GM23338 (cell line): Measurements from ENCODE around the gene CACNB4. TPM values are rescaled to one million over a fixed set of nuclear protein-coding genes. Genes with fewer than 3 reads are reported as not detected.

Experiments used
- ATAC-seq: fragments of 200-7000 bp; cut with Tn5 transposase; 3 replicates; pipeline ENCODE4 v1.9.1; 2020
- DNase-seq: peaks from one replicate; pipeline ENCODE4 v3.0.0-alpha.2; 2015; ENCODE audit warnings: low spot score
- H2AFZ ChIP-seq: fragments of 200-600 bp; sonication (generic); 2 replicates; pipeline ENCODE4 v1.8.0; 2016; ENCODE audit warnings: antibody characterized with exemption, mild to moderate bottlenecking, moderate library complexity
- H3F3A ChIP-seq: fragments of 200-600 bp; sonication (generic); replicated peaks from 2 replicates; pipeline ENCODE4 v1.8.0; 2017; ENCODE audit warnings: antibody characterized with exemption, mixed run types, low read depth
- H3K27ac ChIP-seq: fragments of 200-600 bp; sonication (generic); 2 replicates; pipeline ENCODE4 v1.6.1; 2016; ENCODE audit warnings: low read depth
- H3K27me3 ChIP-seq: fragments of 200-600 bp; sonication (generic); 2 replicates; pipeline ENCODE4 v1.8.0; 2016; ENCODE audit warnings: mild to moderate bottlenecking, mixed run types, moderate library complexity; ENCODE audit not compliant: insufficient read depth
- H3K36me3 ChIP-seq: fragments of 200-600 bp; sonication (generic); 2 replicates; pipeline ENCODE4 v1.8.0; 2016; ENCODE audit warnings: mild to moderate bottlenecking; ENCODE audit not compliant: insufficient read depth
- H3K4me1 ChIP-seq: fragments of 200-600 bp; sonication (generic); 2 replicates; pipeline ENCODE4 v1.8.0; 2016; ENCODE audit warnings: mild to moderate bottlenecking, moderate library complexity; ENCODE audit not compliant: insufficient read depth
- H3K4me2 ChIP-seq: fragments of 200-600 bp; sonication (generic); 2 replicates; pipeline ENCODE4 v1.7.1; 2017; ENCODE audit warnings: mixed run types
- H3K4me3 ChIP-seq: fragments of 200-600 bp; sonication (generic); 2 replicates; pipeline ENCODE4 v1.6.1; 2016; ENCODE audit warnings: mixed run types
- H3K79me2 ChIP-seq: fragments of 200-600 bp; sonication (generic); replicated peaks from 2 replicates; pipeline ENCODE4 v1.8.0; 2017; ENCODE audit warnings: mild to moderate bottlenecking; ENCODE audit not compliant: insufficient read depth
- H3K9me2 ChIP-seq: fragments of 200-600 bp; sonication (generic); 2 replicates; pipeline ENCODE4 v1.8.0; 2017; ENCODE audit not compliant: insufficient read depth
- H4K20me1 ChIP-seq: fragments of 200-600 bp; sonication (generic); replicated peaks from 2 replicates; pipeline ENCODE4 v1.8.0; 2017; ENCODE audit warnings: mild to moderate bottlenecking; ENCODE audit not compliant: insufficient read depth
- H3K27ac Mint-ChIP-seq: 2 replicates; pipeline ENCODE4 v1.8.0; 2020; ENCODE audit warnings: inconsistent platforms, mild to moderate bottlenecking, moderate library complexity, mixed read lengths
- H3K27me3 Mint-ChIP-seq: 3 replicates; pipeline ENCODE4 v1.8.0; 2022; ENCODE audit warnings: low read depth, mild to moderate bottlenecking, moderate library complexity, mixed read lengths, inconsistent platforms; ENCODE audit not compliant: insufficient read depth, poor library complexity
- H3K36me3 Mint-ChIP-seq: 3 replicates; pipeline ENCODE4 v1.8.0; 2021; ENCODE audit warnings: low read depth, mild to moderate bottlenecking, inconsistent platforms, moderate library complexity, mixed read lengths
- H3K4me1 Mint-ChIP-seq: 3 replicates; pipeline ENCODE4 v1.8.0; 2020; ENCODE audit warnings: mild to moderate bottlenecking, inconsistent platforms, mixed read lengths
- H3K4me3 Mint-ChIP-seq: 3 replicates; pipeline ENCODE4 v1.8.0; 2021; ENCODE audit warnings: moderate library complexity, mild to moderate bottlenecking, inconsistent platforms, mixed read lengths
- H3K9me3 Mint-ChIP-seq: 3 replicates; pipeline ENCODE4 v1.8.0; 2020; ENCODE audit warnings: moderate library complexity, mild to moderate bottlenecking, inconsistent platforms, mixed read lengths
- CREB1 ChIP-seq: fragments of 250-450 bp; sonication (Bioruptor Pico); IDR thresholded peaks from 2 replicates; pipeline ENCODE4 v1.5.0; 2020; ENCODE audit warnings: low read depth, mild to moderate bottlenecking, moderate library complexity
- CTCF ChIP-seq, 2 experiments: fragments of 200-600 bp in 1 of 2; sonication (generic) in 1 of 2; conservative IDR thresholded peaks; 2 replicates each; pipeline versions ENCODE4 v1.5.1 to v1.6.1; 2016 to 2017; ENCODE audit warnings: antibody characterized with exemption in 2 of 2, low read depth in 2 of 2, mild to moderate bottlenecking in 2 of 2, moderate library complexity in 1 of 2
- ETS1 ChIP-seq: IDR thresholded peaks from 2 replicates; pipeline ENCODE4 v1.6.1; 2016; ENCODE audit warnings: antibody characterized with exemption
- EZH2 ChIP-seq: fragments of 200-600 bp; sonication (generic); IDR thresholded peaks from one replicate; pipeline ENCODE4 v1.8.0; 2017; ENCODE audit warnings: antibody characterized with exemption, mild to moderate bottlenecking, low read depth; ENCODE audit not compliant: unreplicated experiment
- EZH2phosphoT487 ChIP-seq: fragments of 200-600 bp; sonication (generic); IDR thresholded peaks from one replicate; pipeline ENCODE4 v1.8.1; 2018; ENCODE audit warnings: antibody characterized with exemption; ENCODE audit not compliant: unreplicated experiment
- JUNB ChIP-seq: IDR thresholded peaks from one replicate; pipeline ENCODE4 v1.6.1; 2016; ENCODE audit warnings: antibody characterized with exemption; ENCODE audit not compliant: unreplicated experiment
- NANOG ChIP-seq: IDR thresholded peaks from 2 replicates; pipeline ENCODE4 v1.6.1; 2016; ENCODE audit warnings: antibody characterized with exemption, borderline replicate concordance
- POLR2AphosphoS5 ChIP-seq: IDR thresholded peaks from 2 replicates; pipeline ENCODE4 v1.6.1; 2016; ENCODE audit warnings: antibody characterized with exemption, low read depth
- REST ChIP-seq: IDR thresholded peaks from one replicate; pipeline ENCODE4 v1.6.1; 2018; ENCODE audit warnings: antibody characterized with exemption; ENCODE audit not compliant: unreplicated experiment
- STAT1 ChIP-seq: IDR thresholded peaks from one replicate; pipeline ENCODE4 v1.6.1; 2016; ENCODE audit warnings: antibody characterized with exemption; ENCODE audit not compliant: unreplicated experiment
- ZNF114 ChIP-seq: fragments of 250-450 bp; sonication (Bioruptor Pico); IDR thresholded peaks from 2 replicates; pipeline ENCODE4 v1.5.0; 2020; ENCODE audit warnings: mild to moderate bottlenecking, moderate library complexity
- ZNF331 ChIP-seq: fragments of 250-450 bp; sonication (Bioruptor Pico); IDR thresholded peaks from 2 replicates; pipeline ENCODE4 v1.5.0; 2020; ENCODE audit warnings: low read depth, mild to moderate bottlenecking, moderate library complexity
- ZNF462 ChIP-seq: fragments of 250-450 bp; sonication (Bioruptor Pico); IDR thresholded peaks from 2 replicates; pipeline ENCODE4 v1.5.0; 2020; ENCODE audit warnings: mild to moderate bottlenecking, moderate library complexity
- polyA plus RNA-seq: library from polyadenylated mRNA; unstranded; fragments of >200 nt; fragmentation: Nextera tagmentation; extraction: Ambion mirVana; gene quantifications from 2 replicates; pipeline ENCODE4 v1.2.1, GENCODE V29; 2016
- total RNA-seq: library from RNA; depleted of rRNA; stranded (reverse); fragments of >200 nt; shearing (Covaris generic); gene quantifications from 2 replicates; pipeline ENCODE4 v1.2.3, GENCODE V29; 2014

CACNB4 gene
- total and polyA plus RNA-seq, 2 experiments from 2014 or later = 4.0 to 9.8 TPM

GRCh38 chr2:152028182-152028862, 70.5 kb downstream of the CACNB4 start:
- Histone ChIP-seq H2AFZ (no peak overlapping the region), H3K9me2 (no peaks in the 10 kb centered on the region), H3K4me3 (no peak overlapping the region), H3K36me3 (0 out of 2 replicates have a peak, but pooled peaks cover 2% of the 10 kb centered on the region), H3K79me2 (no peaks in the 10 kb centered on the region), H3K4me2 (no peak overlapping the region), H4K20me1 (no peaks in the 10 kb centered on the region), H3K27me3 (no peaks in the 10 kb centered on the region), H3K4me1 (peaks cover 14% of the 10 kb centered on the region), H3K27ac (no peak overlapping the region), H3F3A (no peaks in the 10 kb centered on the region; the same call in 1 of the 2 replicates)
- peaks cover 4% of the 10 kb centered on the region for H3K27me3 Mint-ChIP-seq
- H3K9me3 Mint-ChIP-seq = peaks cover 5% of the 10 kb centered on the region; the same call in 1 of the 3 replicates
- H3K27ac Mint-ChIP-seq = no peak overlapping the region
- no peak for DNase-seq
- ATAC-seq = no peak
- H3K4me1 Mint-ChIP-seq = peaks cover 11% of the 10 kb centered on the region
- TF ChIP-seq POLR2AphosphoS5 (no peak), CREB1 (no peak), ZNF331 (CRISPR knock-in tag) (no peak), ETS1 (no peak), EZH2 (no peak), ZNF114 (CRISPR knock-in tag) (no peak), NANOG (no peak), REST (no peak), EZH2phosphoT487 (no peak), CTCF (conservative IDR thresholded peaks at IDR 0.05; ENCODE audit: low read depth in 2 of 2) (no peak), JUNB (no peak), STAT1 (no peak), ZNF462 (CRISPR knock-in tag) (no peak)
- H3K4me3 Mint-ChIP-seq = no peak overlapping the region
- H3K36me3 Mint-ChIP-seq = peaks cover 5% of the 10 kb centered on the region; the same call in 1 of the 3 replicates
